CD4-positive, alpha-beta T cell treated with Interleukin-4 for 4 hours (primary cell): Measurements from ENCODE around the gene DMBT1.
A peak's percentile ranks its signal among the peaks of the same experiment; 100 is the strongest.

Source experiments
- DNase-seq: peaks from one replicate; pipeline ENCODE4 v3.0.0-alpha.2; 2020

DMBT1 gene

GRCh38 chr10:122560279-122560804 is at the start of gene DMBT1:
DMBT1 (plus strand) TSS chr10:122560754; CDS start chr10:122560771, 17 bp downstream.
- no peak for DNase-seq

DNA sequence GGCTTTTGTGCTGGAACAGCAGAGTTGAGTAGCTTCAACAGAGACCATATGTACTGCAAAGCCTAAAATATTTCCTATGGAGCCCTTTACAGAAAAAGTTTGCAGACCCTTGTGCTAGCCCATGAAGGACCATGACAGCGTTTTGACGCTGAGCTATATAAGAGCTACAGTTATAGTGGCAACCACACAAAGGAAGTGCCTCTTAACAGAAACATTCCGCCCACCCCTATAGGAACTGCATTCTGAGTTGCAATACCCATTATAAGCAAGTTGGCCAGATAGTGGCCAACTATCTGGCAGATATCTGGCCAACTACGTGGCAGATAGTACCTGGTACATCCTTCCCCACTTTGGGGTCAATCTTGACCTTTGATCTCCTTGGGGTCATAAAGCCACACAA is 47.5 kb upstream of the DMBT1 start:
- no peak for DNase-seq

DNA sequence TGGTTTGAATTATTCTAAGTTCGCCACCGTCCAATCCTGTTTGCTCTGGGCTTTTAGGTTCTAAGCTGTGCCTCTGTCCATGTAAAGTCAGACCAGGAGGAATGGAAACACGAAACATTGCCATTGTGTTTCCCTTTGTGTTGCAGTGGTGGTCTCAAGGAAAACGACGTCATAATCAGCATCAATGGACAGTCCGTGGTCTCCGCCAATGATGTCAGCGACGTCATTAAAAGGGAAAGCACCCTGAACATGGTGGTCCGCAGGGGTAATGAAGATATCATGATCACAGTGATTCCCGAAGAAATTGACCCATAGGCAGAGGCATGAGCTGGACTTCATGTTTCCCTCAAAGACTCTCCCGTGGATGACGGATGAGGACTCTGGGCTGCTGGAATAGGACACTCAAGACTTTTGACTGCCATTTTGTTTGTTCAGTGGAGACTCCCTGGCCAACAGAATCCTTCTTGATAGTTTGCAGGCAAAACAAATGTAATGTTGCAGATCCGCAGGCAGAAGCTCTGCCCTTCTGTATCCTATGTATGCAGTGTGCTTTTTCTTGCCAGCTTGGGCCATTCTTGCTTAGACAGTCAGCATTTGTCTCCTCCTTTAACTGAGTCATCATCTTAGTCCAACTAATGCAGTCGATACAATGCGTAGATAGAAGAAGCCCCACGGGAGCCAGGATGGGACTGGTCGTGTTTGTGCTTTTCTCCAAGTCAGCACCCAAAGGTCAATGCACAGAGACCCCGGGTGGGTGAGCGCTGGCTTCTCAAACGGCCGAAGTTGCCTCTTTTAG is 46.3 kb upstream of the DMBT1 start:
- no peak for DNase-seq

DNA sequence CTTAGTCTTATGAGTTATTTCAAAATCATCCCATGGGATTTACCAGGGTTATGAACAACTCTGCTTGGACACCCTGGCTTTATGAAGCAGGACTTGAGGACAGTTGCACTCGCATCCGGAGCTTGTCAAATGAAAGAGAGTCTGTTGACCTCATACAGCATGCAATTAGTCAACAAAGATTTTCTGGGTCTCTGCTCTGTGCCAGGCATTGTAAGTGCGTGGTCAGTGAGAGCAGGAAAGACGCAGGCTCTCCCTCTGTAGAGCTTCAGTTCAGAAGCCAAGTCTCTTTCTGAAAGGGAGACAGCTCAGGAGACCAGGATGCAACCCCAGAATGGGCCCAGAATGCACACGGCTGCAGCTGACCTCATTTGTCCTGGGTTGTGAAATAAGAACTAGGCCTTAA is 45.5 kb upstream of the DMBT1 start:
- no peak for DNase-seq

GRCh38 chr10:122515588-122516231 is 44.8 kb upstream of the DMBT1 start:
- DNase-seq, result peak; percentile 66

- no peak for DNase-seq
Observed at GRCh38 chr10:122516734-122517133, 43.8 kb upstream of the DMBT1 start.

DNA sequence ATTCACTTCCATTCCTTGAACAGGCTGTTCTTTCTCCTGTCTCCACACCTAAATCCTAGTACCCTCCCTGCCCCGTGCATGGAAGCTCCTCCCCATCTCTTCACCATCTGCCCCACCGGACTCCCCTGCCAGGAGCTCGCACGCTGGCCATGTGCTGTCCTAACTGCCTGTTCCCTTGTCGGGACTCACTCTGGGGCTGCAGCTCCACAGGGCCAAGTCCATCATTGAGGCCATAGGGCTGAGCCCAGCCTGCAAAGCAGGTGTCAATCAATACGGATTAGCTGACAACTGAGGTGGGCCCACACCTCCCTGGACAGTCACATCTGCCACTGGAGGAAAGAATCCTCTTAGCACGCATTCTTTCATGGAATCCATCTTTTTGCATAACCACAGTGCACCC is 41.4 kb upstream of the DMBT1 start:
- no peak for DNase-seq

- no peak for DNase-seq
Observed at GRCh38 chr10:122519873-122520272, 40.7 kb upstream of the DMBT1 start.

GRCh38 chr10:122521011-122521410 is 39.5 kb upstream of the DMBT1 start:
- DNase-seq, result no peak

- no peak for DNase-seq
Observed at GRCh38 chr10:122524811-122525210, 35.7 kb upstream of the DMBT1 start.

DNA sequence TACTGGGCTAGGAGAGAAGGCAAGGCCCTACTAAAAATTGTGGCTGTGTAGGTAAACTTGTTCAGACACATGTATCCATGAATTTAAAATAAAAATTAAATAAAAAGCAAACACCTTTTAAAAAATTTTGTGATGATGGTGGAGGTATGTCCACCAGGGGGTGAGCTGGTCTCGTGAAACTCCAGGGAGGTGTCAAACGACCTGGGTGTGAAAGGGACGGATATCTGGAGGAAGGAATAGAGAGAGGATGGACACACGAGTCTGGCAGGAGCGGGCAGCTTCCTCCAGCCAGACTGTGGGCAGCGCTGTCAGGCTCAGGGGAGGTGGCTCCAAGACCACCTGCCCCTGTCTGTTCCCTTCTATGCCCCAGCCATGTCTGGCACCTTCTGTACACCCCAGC is 34.8 kb upstream of the DMBT1 start:
- DNase-seq, result peak; percentile 13

DNA sequence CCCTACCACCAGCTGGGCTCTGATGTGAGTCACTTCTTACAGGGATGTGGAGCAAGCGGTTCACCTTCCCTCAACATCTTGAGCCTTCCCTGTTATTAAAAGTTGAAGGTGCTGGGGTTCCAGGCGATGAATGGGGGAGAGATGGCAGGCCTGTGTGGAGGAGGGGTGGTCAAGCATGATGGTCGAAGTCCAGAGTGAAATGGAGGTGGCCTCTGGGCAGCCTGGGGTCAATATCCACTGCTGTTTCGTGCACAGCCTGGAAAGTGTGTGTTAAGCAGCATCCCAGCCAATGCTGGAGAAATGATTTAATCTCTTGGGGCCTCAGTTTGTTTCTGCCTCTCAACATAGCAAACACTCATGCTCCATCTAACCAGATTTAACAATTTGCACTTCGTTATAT is 33.7 kb upstream of the DMBT1 start:
- no peak for DNase-seq

GRCh38 chr10:122530177-122530576 is 30.4 kb upstream of the DMBT1 start:
- DNase-seq, result no peak

DNA sequence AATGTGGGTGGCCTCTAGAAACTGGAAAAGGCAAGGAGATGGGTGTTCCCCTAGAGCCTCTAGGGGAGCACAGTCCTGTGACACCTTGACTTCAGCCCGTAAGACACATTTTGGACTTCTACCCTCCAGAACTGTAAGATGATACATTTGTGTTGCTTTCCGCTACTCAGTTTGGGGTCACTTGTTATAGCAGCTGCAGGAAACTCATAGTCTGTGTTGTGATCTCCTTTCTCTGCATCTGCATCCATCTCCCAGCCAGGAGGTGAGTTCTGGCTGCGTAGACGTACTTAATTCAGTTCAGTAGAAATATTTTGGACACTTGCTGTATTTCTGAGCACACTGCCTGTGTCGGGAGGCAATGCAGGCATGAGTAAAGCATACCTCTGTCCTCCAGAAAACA is 29.3 kb upstream of the DMBT1 start:
- DNase-seq, result no peak

DNA sequence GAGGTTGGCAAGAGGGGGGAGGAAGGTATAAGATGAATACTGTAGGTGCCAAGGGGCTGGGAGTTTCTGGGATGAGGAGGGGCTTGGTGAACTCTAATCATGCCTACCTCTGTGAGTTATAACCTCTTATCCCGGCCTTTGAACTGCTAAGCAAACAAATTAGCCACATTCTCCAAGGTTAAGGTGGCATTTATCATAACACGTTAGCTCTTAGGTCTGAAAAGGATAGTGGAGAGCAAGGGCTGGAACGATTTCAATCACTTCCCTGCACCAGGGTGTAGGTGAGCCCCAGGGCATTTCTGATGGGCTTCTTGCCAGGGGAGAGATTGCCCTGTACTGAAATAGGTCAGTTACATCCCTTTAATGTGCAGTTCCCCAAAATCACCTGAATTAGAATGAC is 28.6 kb upstream of the DMBT1 start:
- no peak for DNase-seq

DNA sequence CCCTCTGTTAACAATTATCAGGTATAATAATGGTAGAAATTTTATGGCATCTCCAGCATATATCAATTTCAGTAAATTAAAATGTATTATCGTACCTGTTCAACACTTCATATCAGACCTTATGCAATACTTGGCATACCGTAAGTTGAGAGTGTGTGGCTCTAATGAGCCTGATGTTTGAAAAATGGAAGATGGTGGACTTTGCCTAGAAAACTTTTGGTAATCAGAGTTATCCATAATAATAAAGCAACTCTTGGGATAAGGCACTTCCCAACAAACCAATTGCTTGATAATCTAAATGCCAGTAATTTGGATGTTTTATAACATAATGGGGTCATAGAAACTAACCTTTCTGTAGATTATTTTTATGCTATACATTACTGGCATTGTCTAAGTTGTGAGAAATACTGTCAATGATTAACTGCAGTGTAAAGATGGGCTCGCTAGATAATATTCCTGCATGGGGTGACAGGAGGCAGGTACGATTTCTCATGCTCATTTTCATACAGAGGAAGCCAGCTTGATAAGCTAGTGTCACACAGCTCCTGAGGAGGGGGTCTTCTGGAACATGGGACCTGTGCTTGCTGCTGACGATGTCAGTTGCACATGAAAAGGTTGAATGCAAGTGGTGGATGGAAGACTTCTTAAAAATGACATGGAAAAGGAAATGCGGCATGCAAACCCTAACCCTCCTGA is 27.8 kb upstream of the DMBT1 start:
- DNase-seq, result no peak

DNA sequence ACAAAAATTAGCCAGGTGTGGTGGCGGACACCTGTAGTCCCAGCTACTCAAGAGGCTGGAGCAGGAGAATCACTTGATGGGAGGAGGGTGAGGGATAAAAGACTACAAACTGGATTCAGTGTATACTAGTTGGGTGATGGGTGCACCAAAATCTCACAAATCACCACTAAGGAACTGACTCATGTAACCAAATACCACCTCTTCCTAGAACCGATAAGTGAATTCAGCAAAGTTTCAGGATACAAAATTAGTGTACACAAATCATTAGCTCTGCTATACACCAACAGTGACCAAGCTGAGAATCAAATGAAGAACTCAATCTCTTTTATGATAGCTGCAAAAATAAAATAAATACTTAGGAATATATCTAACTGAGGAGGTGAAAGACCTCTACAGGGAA is 23.0 kb upstream of the DMBT1 start:
- DNase-seq, result no peak

DNA sequence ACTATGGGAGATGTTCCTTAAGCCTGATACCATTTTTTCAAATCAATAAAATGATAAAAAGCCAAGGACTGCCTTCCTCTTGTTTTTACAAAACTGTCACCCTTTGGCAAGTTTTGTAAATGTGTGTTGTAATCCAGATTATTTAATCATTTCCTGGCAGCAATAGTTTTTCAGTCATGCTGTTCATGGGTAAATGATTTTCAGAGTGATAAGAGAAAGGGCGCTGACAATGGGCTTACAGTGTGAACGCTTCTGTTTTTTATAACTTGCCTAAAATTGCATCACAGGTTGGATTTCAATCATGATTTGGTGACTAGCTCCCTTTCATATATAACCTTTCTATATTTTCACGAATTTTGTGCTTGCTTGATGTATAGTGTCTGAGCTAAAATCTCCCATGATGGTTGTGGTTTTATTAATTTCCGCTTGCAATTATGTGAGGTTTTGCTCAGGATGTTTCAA is 19.0 kb upstream of the DMBT1 start:
- DNase-seq, result peak; percentile 41

DNA sequence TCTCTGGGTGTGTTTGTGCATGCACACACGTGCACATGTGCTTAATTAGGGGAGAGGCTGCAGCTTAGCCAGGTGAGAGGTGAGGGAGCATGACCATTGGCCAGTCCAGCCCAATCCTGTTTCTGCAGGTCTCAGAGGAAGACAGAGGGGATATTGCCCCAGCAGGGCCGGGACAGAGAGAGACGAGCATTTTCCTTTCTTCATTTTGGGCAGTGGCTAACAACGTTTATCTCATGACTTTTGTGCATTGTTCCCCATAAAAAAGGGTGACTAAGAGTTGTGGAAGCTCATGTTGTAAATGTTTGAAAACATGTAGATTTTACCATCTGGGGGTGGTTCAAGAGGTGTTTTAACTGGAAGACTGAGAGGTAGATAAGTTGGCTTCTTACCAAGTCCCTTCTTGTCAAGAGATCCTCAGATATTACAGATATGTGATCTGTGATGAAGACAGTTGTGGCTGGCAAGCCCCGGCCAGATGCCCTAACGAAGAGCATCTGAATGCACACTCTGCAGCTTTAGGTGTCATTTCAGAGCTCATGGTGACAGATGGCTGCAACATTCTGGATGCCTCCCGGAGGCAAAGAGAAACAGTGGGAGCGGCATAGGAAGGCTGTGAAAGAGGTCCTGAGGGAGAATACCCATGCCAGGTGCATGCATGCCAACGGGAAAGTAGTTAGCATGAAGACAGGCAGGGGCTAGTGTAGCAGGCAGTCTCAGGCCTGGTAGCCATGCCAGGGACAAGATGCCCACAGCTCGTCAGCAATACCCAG is 16.7 kb upstream of the DMBT1 start:
- no peak for DNase-seq

GRCh38 chr10:122544493-122544892 is 16.1 kb upstream of the DMBT1 start:
- peak; percentile 32 for DNase-seq

- DNase-seq, result no peak
Observed at GRCh38 chr10:122546242-122546641, 14.3 kb upstream of the DMBT1 start.

DNA sequence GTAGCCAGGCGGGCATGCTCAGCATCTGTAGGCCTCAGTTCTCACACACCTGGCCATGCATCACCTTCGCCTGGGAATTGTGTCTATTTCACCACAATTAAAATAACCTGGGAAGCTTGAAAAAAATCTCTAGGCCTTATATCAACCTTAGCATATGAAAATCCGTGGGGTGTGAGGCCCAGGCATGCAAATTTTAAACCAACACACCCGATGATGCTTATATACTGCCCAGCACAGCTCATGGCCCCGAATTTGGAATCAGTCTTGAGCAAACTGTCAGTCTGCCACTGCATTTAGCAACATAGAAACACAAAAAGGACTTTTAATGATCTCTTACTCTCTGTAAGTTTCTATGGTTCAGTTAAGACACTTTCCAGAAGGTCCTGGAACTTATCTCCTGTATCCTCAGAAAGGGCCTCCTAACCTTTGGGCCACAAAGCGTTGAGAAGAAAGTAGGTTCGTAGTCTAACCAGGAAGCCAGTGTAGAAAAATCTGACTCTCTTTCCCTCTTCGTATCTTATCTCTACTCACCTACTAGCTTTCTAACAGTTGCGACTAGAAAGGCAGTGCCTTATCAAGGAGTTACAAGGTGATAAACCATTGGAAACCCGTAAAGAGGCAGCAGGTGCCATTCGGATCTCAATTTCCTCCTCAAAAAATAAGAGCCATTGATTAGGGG is 12.0 kb upstream of the DMBT1 start:
- DNase-seq, result no peak
